NOMO-1 (cell line): ENCODE results near the gene SPDEF.
A peak's percentile ranks its signal among the peaks of the same experiment; 100 is the strongest.

Experiments used
- DNase-seq, 2 experiments: peaks; one replicate each; lab custom pipeline; 2025; ENCODE audit not compliant: unreplicated experiment in 2 of 2; lab: John Stamatoyannopoulos, UW

Gene SPDEF

DNA sequence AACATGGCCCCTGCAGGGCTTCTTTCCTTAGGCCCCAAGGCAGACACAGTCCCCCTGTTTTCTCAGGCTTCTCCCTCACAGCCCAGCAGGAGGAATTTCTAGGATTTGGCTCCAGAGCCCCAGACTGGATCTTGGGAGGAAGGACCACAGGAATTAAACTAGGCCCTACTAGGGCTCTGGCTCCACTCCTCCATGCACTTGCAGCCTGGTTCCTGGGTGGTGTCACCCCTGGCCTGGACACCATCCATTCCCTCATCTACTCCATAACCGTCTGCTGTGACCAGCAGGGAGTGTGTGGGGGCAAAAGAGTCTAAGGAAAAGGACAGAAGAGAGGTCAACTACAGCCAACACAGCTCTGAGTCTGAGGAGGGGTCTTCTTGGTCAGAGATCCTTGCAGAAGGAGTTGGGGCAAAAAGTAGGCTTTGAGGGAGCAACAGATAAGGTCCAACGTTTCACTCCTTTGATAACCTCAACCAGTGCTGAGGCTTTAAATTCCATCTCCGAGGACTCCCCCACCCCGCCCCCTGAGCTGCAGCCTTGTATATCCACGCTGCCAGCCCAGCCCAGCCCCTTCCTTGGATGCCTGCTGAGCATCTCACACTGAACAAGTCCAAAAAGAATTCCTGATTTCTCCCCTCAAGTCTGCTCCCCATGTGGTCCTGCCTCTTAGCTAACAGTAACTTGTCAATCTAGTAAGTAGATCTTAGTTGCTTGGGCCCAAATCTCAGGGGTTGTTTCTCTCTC lies 27.9 kb upstream of the SPDEF start:
- DNase-seq = no peak

DNA sequence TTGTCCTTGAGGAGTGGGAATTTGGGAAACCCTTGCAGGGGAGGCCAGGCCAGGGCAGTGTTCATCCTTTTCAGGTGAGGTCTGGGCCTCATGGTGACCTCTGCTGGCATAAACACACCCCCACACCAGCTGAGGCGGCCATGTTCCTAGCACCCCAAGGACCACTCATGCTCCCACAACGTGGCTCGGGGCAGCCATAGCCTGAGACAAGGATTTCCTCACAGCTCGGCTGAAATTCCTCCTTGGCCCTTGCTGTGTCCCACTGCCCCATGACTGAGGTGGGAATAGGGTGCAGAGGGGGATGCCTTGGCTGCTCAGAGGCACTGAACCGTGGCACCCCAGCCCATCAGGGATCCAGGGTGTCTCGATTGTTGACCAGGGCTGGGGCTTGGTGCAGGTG lies 27.3 kb upstream of the SPDEF start:
- DNase-seq = no peak

DNA sequence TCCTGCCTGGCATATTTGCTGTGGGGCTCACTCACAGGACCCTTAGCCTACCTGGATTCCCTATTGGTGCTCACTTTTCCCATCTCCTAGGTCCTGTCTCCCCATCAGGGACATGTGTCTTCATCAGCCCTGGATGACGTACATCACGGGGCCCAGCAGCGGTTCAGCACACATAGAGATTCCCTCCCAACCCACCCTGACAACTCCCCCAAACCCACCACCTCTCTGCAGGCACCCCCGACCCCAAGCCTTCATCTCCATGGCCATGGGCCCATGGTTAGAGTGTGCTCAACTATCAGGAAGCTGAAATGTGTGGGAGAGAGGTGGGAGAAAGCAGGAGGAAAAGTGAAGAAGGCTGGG lies 25.4 kb upstream of the SPDEF start:
- DNase-seq = no peak

DNA sequence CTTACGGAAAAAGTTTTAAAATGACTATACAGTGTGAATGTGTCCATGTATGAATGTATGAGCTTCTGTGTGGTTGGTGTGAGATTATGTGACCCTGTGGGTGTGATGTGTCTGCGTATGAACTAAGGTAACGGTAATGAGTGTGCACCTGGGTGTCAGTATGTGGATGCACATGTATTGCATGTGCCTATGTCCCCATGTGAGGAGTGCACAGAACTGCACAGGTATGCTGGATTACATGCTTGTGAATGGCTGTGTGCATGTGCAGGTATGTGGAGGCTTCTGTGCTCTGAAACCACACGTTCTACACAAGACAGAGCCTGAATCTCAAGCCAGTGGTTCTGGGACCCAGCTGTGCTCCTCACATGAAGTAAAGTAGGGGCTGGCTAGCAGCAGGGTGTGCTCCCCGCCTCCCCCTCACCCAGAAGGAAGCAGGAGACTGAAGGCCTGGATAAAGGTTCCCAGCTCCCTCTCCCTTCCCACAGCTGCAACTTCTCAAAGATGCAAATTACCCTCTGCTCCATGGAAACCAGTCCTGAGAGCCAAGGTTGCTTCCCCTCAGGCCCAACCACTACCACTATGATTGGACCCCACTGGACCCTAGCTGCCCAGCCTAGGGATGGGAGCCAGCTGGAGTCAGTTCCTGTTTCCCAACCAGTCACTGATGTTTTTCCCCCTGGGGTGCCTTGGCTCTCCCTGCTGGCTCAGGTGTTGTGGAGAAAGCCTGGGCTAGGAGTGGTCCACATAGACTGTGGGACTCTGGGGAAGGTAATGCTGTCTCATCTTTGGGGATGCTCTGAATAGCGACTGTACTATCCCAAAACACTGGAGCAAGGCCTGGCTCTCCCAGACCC lies 24.8 kb upstream of the SPDEF start:
- DNase-seq = no peak

DNA sequence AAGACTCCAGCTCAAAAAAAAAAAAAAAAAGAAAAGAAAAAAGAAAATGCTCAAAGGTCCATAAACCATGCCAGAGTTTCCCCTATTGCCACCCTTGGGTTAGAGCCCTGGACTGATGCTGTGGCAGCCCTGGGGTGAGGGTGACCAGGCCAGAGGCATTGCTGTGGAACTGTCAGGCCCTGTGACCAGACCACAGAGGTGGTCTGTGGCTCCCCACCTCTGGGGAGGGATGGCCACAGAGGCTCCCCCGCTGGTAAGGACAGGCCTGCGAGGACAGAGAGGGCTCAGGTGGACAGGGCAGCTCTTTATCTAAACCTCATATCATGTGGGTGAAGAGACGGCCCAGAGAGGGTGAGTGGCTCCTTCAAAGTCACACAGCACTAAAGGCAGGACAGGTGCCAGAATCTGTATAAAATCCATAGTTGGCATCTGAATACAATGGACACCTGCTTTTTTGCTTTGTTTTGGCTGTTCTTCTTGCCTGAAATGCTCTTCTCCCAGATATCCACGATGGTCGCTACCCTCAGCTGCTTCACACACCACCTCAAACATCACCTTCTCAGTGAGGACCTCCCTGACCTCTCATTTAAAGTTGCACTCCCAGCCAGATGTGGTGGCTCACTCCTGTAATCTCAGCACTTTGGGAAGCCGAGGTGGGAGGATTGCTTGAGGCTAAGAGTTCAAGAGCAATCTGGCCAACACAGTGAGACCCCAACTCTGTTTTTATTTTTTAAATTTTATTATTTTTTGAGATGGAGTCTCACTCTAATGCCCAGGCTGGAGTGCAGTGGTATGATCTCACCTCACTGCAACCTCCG lies 22.5 kb upstream of the SPDEF start:
- DNase-seq = no peak

DNA sequence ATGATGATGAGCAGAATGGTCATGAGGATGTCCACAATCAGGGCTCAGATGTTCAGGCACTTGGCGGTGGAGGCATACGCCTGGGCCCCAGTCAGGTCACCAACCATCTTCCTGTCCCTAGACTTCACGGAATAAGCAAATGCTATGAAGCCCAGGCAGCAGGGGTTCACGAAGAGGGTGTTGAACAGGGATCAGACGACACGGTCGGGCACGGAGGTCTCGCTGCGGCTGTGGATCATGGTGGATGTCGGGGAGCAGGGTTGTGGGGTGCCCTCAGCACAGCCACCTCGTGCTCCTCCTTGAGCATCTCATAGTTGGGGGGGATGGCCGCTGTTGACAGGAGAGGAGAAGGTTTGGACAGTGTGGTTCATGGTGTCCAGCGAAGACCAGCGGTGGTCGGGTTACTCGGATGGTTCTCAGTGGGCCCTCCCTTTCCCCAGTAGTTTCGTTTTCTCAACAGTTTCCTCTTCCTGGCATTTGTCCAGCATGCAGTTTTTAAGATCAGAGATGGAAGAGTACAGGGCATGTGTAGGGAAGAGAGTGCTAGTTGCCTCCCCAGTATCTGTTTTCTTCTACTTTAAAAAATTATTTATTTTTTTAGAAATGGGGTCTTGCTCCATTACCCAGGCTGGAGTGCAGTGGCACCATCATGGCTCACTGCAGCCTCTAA lies 20.3 kb upstream of the SPDEF start:
- peak in 1 of 2 experiments; percentile 10 for DNase-seq

DNA sequence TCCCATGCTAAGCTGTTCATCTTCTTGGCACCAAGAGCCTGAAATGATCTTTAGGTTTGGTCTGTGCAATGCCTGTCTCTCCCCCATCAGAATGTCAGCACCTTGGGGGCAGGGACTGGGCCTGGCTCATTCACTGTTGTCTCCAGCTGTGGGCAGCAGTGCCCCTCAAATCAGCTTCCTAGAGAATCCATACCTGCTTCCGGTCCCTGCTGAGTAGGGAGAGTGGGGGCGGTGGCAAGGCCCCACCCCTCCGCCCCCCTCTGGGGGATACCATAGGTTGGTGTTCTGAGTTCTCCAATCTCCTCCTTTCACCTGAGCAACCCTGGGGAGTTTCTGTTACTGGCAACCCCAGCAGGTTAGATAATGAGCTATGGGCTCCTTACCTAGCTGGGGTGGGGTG lies 19.2 kb upstream of the SPDEF start:
- DNase-seq = no peak

DNA sequence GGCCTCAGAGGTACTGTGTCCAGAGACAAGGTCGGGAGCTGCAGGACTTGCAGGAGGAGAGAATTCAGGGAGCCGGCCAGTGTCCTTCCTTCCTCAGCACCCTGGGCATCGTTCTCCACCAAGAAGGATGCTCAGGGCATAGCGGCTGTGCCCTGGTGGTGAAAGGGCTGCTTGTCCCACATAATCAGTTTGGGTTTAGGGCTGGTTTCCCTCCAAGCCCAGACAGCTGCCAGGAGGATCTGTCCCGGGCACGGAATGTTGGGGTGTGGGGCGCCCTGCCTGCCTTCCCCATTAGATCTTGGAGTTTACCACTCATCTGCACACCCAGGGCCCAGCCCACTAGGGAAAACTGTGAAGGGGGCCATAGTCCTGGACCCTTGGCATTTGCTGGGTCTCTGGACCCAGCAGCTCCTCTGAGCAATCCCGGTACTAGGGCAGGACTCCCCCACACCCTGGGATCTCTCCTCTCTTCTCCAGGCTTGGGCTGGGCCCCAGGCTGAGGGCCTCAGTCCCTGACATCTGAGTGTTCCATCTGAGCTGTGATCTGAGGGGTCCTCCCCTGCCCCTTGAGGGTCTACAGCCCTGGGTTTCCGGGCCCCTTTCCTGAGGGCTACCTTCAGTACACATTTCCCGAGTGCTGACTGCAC lies 18.6 kb upstream of the SPDEF start:
- no peak for DNase-seq

DNA sequence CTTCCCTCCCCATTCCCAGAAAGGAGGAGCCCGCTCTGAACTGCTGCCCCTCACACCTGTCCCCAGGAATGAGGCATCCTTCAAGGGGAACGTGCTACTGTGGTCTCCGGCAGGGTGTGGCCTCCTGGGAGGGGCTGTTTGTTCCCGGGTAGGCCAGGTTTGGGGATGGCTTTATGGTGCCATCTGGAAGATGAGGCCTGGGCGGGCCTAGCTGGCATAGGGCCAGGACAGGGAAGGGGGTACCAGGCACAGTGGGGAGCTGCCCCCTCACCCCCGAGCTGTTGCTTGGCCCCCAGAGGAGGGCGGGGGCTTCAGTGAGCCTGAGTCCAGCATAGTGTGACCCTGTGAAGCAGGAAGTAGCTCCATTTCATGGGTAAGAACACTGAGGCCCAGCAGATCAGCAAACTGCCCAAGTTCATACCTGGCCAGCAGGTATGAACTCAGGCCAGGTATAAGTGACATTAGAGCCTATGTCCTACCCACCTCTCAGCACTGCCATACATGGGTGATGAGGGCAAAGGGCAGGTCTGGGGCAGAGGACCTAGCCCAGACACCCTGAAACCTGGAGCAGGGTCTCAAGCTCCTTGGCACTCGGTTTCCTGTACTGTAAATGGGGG lies 17.5 kb upstream of the SPDEF start:
- no peak for DNase-seq

DNA sequence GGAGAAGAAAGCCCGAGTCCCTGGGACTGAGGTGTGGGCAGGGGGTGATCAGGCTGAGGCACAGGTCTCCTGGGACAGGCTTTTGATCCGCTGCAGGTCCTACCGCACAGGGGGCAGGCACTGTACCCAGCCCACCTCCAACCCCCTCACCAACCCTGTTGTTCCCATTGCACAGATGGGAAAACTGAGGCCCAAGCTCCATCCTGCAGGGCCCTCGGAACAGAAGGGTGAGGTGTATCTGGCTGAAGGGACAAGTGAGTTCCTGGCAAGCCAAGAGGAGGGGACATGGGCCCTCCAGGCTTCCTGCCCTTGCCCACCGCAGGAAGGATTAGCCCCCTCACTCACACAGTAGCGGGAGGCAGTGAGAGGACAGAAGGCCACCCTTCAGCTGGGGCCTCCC lies 16.5 kb upstream of the SPDEF start:
- no peak for DNase-seq

DNA sequence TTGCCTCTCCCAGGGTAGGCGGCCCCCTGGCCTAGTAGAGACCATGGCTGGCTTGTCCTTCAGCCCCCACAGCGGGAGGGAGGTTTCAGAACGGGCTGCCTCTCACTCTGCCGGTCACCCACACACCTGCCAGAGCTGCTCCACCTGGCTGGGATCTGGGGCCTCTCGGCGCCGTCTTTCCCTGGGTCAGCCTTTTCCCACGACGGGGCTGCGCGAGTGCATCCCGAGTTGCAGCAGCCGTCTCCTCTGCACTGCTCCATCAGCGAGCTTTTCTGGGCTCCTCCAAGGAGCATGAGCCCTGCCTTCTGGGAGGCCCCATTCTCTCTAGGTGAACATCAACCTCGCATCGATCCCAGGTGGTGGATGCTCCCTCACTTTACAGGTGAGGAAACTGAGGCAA lies 15.9 kb upstream of the SPDEF start:
- no peak for DNase-seq

DNA sequence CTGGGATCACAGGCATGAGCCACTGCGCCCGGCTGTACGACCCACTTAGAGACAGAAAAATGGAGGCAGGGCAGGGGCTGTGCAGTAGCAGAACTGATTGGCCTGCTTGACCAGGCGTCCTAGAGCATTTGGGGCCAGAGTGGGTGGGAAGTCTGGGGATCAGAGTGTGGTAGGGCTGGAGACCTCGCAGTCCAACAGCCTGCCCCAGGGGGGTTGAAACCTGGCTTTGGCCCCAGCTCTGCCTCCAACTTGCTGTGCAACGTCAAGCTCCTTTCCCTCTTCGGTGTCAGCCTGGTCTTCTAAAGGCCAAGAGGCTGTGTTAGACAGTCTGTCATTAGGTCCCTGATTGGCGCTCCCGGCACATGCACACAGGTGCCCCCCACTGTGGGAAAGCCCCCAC lies 15.3 kb upstream of the SPDEF start:
- no peak for DNase-seq

DNA sequence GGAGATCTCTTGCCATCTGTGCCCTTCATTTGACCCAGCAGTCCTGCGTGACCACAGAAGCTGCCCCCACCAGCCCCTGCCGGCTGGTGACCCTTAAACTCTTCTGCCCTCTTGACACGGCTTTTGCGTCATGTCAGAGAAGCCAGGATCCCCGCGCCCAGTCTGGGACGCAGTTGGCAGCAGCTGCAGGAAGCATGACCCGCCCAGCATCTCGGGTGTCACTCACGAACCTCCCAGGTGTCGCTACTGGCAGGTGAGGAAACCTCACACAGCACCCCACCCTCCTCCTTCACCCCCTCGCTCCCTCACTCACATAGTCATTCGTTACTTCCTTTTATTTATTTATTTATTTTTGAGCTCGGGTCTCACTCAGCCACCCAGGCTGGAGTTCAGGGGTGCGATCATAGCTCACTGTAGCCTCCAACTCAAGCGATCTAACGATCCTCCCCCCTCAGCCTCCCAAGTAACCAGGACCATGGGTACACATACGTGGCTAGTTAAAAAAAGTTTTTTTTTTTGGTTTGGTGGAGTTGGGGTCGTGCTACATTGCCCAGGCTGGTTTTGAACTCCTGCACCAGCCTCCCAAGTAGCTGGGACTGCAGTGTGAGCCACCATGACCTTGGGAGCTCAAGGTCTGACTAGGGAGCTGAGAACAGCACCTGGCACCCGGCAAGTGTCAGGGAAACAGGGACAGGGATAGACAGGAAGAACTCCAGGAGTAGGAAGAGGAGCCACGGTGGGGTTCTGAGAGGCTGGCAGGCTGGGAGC lies 14.1 kb upstream of the SPDEF start:
- DNase-seq = no peak

DNA sequence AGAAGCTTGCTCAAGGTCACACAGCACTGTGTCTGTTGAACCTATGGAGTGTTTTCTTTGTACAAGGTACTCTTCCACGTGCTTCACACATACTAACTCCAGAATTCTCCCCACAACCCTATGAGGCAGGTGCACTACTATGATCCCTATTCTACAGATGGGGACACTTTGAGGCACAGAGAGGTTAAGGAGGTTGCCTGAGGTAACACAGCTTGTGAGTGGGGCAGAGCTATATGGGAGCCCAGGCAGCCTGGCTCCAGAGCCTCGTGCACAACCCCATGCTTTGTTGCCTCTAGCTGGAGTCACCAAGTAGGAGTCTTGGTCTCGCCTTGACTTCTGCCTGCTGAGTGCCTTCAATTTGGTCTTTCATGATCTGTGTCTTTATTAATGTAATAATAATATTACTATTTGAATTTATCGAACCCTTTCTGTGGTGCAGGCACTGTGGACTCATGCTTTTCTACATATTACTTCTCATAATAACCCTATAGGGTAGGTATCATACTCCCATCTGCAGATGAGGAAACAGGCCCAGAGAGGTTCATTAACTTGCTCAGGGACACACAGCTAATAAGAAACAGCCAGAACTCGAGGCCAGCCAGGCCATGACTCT lies 13.3 kb upstream of the SPDEF start:
- no peak for DNase-seq

DNA sequence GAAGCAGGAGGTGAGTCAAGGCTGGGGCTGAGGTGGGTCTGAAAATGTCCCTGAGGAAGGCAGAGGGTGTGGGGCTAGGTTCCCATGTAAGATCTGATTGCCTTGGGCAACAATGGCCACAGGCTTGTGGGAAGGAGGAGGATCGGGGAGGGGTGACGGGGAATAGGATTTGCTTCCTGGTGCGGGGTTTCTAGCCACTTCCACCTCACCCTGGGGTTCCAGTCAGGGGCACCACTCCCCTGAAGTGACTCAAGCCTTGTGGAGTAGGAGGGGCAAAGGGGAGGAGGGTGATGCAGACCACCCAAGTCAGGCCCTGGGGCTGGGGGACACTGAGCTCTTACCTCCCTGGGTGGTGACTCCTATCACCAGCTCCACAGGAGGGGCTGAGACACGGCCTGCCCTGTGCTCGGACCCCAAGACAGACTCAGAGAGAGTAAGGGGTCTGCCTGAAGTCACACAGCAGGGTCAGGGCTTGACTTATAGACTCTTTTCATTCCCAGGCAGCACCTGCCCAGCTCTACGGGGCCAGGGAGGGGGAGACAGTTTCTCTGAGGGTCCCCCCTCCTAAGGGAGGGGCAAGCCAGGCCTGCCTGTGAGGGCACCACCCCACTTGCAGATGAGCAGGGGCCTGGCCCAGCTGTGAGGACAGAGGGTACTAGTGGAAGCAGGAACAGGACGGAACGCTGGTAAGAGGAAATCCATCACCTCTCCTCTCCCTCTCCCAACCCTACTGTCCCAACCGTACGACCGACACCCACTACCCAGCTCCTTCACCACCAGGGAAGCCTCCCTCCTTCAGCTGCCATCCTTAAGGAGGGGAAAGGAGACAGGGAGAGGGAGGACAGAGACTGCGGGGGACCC lies 12.4 kb upstream of the SPDEF start:
- no peak for DNase-seq

DNA sequence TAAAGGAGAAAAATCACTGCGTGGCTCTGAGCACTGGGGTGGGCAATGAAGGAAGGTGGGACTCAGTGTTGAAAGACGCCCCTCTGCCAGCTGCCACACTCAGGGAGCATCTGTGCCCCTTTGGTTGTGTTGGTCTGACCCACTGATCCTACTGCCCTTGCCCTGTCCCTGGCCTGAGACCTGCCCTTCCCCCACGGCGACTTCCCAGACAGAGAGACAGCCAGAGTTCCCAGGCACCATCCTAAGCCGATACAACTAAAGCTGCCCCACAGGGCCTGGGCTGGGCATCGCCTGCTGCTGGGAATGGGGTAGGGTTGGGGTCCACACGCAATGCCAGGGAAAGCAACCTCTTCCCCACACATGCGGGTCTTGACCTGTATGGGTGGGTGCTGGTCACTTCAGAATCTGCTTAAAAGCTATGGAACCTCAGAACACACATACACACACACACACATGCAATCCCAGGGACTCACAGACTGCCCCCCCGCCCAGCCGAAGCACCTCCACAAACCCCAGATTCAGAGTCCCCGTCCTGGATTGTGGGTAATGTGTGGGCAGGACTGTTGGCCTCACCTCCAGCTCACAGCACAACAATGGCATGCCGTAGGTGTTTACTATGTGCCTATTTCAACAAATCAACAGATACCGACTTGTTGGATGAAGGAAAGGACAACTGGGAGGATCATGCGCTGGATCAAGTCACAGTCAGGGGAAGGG lies 10.9 kb upstream of the SPDEF start:
- DNase-seq = no peak

DNA sequence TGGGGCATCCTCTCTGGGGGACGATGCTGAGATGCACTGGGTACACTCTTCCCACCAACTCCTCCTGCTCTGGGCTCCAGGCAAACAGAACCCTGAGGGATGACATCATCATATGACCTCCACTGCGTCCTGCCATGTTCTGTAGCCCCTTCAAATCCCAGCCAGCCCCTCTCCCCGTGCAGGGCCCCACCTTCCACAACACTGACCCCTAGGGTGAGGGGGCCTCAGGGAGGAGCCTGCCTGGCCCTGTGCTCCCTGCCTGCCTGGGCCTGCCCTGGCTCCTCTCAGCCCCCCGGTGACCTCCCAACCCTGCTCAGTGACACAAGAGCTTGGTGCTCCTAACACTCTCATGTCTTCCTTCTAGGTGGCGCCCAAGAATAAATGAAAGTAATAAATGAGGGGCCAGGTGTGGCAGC lies 9.6 kb upstream of the SPDEF start:
- no peak for DNase-seq
